Measurements from ENCODE around the gene CCDC184. TPM values are rescaled to one million over a fixed set of nuclear protein-coding genes. Genes with fewer than 3 reads are reported as not detected.
A peak's percentile ranks its signal among the peaks of the same experiment; 100 is the strongest.

CCDC184 gene
- total and polyA plus RNA-seq, 5 donors, result 0.57 to 1.1 (median 0.76) TPM

- no peak overlapping the region for H3K4me3 ChIP-seq (ENCODE audit: low read length)
- H3K27me3 ChIP-seq (ENCODE audit: control insufficient read depth, insufficient read depth), result no peaks in the 10 kb centered on the region
- H3K27ac ChIP-seq (ENCODE audit: low read length), result no peak overlapping the region
- no peak for DNase-seq
- intact Hi-C loops (cut with DNase I), result loop anchor here in 1 of 4 donors (10.0 kb wide), 1 partner anchor 152 kb away; no protein-coding TSS in a partner anchor
- no peaks in the 10 kb centered on the region for H3K4me1 ChIP-seq (ENCODE audit: control insufficient read depth, insufficient read depth, low read length)
- 66% methylated on average over 1 of the region's 1 CpG for WGBS
- no peak for ATAC-seq
- no peaks in the 10 kb centered on the region for H3K9me3 ChIP-seq (ENCODE audit: control insufficient read depth, low read length)
Measured at GRCh38 chr12:48192861-48193260, 9.4 kb downstream of the CCDC184 start.

- 63% methylated on average over 2 of the region's 2 CpGs for WGBS
- ATAC-seq (no peak), DNase-seq (no peak)
- Histone ChIP-seq H3K4me3 (ENCODE audit: low read length) (no peak overlapping the region), H3K27me3 (ENCODE audit: control insufficient read depth, insufficient read depth) (no peaks in the 10 kb centered on the region), H3K27ac (ENCODE audit: low read length) (no peak overlapping the region), H3K9me3 (ENCODE audit: control insufficient read depth, low read length) (no peaks in the 10 kb centered on the region), H3K4me1 (ENCODE audit: control insufficient read depth, insufficient read depth, low read length) (no peaks in the 10 kb centered on the region)
- intact Hi-C loops (cut with DNase I), result loop anchor here in 1 of 4 donors (10.0 kb wide), 1 partner anchor 151 kb away; no protein-coding TSS in a partner anchor
Measured at GRCh38 chr12:48193623-48194022, 10.2 kb downstream of the CCDC184 start.

- Histone ChIP-seq H3K9me3 (ENCODE audit: control insufficient read depth, low read length) (no peaks in the 10 kb centered on the region), H3K4me1 (ENCODE audit: control insufficient read depth, insufficient read depth, low read length) (peaks cover 4% of the 10 kb centered on the region), H3K27me3 (ENCODE audit: control insufficient read depth, insufficient read depth) (no peaks in the 10 kb centered on the region), H3K4me3 (ENCODE audit: low read length) (no peak overlapping the region), H3K27ac (ENCODE audit: low read length) (no peak overlapping the region)
- 45% methylated on average over 1 of the region's 1 CpG for WGBS
- intact Hi-C loops (cut with DNase I), result loop anchor here in 1 of 4 donors (10.0 kb wide), 1 partner anchor 150 kb away; no protein-coding TSS in a partner anchor
- ATAC-seq, result no peak
- DNase-seq, result no peak
Measured at GRCh38 chr12:48194799-48195201, 11.4 kb downstream of the CCDC184 start.

GRCh38 chr12:48197549-48197970 is 14.1 kb downstream of the CCDC184 start:
- under 1% methylated on average over 10 of the region's 10 CpGs for WGBS
- intact Hi-C loops (cut with DNase I), result loop anchor here in 1 of 4 donors (10.0 kb wide), 1 partner anchor 147 kb away; no protein-coding TSS in a partner anchor
- DNase-seq (no peak), ATAC-seq (peak; percentile 46 to 61)
- Histone ChIP-seq H3K9me3 (ENCODE audit: control insufficient read depth, low read length) (no peaks in the 10 kb centered on the region), H3K27ac (ENCODE audit: low read length) (peak overlapping the region; percentile 100), H3K27me3 (ENCODE audit: control insufficient read depth, insufficient read depth) (no peaks in the 10 kb centered on the region), H3K4me3 (ENCODE audit: low read length) (peak overlapping the region; percentile 97), H3K4me1 (ENCODE audit: control insufficient read depth, insufficient read depth, low read length) (peaks cover 4% of the 10 kb centered on the region)

GRCh38 chr12:48197971-48198671 is 14.7 kb downstream of the CCDC184 start:
- Histone ChIP-seq H3K4me3 (ENCODE audit: low read length) (peak overlapping the region; percentile 97), H3K9me3 (ENCODE audit: control insufficient read depth, low read length) (no peaks in the 10 kb centered on the region), H3K27ac (ENCODE audit: low read length) (peak overlapping the region; percentile 100), H3K27me3 (ENCODE audit: control insufficient read depth, insufficient read depth) (no peaks in the 10 kb centered on the region), H3K4me1 (ENCODE audit: control insufficient read depth, insufficient read depth, low read length) (peaks cover 4% of the 10 kb centered on the region)
- DNase-seq, result peak; percentile 98 to 99 (median 99)
- peak; percentile 99 for ATAC-seq
- intact Hi-C loops (cut with DNase I), result loop anchor here in 1 of 4 donors (10.0 kb wide), 1 partner anchor 147 kb away; no protein-coding TSS in a partner anchor
- WGBS, result under 1% methylated on average over 39 of the region's 39 CpGs

GRCh38 chr12:48198672-48198971 is 15.2 kb downstream of the CCDC184 start:
- Histone ChIP-seq H3K27me3 (ENCODE audit: control insufficient read depth, insufficient read depth) (no peaks in the 10 kb centered on the region), H3K4me3 (ENCODE audit: low read length) (peak overlapping the region; percentile 97), H3K27ac (ENCODE audit: low read length) (peak overlapping the region; percentile 100), H3K4me1 (ENCODE audit: control insufficient read depth, insufficient read depth, low read length) (peaks cover 4% of the 10 kb centered on the region), H3K9me3 (ENCODE audit: control insufficient read depth, low read length) (no peaks in the 10 kb centered on the region)
- intact Hi-C loops (cut with DNase I), result loop anchor here in 1 of 4 donors (10.0 kb wide), 1 partner anchor 146 kb away; no protein-coding TSS in a partner anchor
- peak; percentile 64 to 66 for ATAC-seq
- DNase-seq, result peak; percentile 59 to 81 (median 79)
- WGBS, result 7% methylated on average over 26 of the region's 26 CpGs

- Histone ChIP-seq H3K4me3 (ENCODE audit: low read length) (peak overlapping the region; percentile 97), H3K9me3 (ENCODE audit: control insufficient read depth, low read length) (no peaks in the 10 kb centered on the region), H3K27ac (ENCODE audit: low read length) (peak overlapping the region; percentile 100), H3K27me3 (ENCODE audit: control insufficient read depth, insufficient read depth) (no peaks in the 10 kb centered on the region), H3K4me1 (ENCODE audit: control insufficient read depth, insufficient read depth, low read length) (peaks cover 4% of the 10 kb centered on the region)
- peak in 1 of 3 donors; percentile 45 for DNase-seq
- intact Hi-C loops (cut with DNase I), result loop anchor here in 1 of 4 donors (10.0 kb wide), 1 partner anchor 146 kb away; no protein-coding TSS in a partner anchor
- WGBS, result 57% methylated on average over 10 of the region's 10 CpGs
- no peak for ATAC-seq
Measured at GRCh38 chr12:48198985-48199384, 15.5 kb downstream of the CCDC184 start.

GRCh38 chr12:48199774-48200221 is 16.4 kb downstream of the CCDC184 start:
- intact Hi-C loops (cut with DNase I), result loop anchor here in 1 of 4 donors (10.0 kb wide), 1 partner anchor 145 kb away; no protein-coding TSS in a partner anchor
- Histone ChIP-seq H3K4me3 (ENCODE audit: low read length) (no peak overlapping the region), H3K9me3 (ENCODE audit: control insufficient read depth, low read length) (no peaks in the 10 kb centered on the region), H3K4me1 (ENCODE audit: control insufficient read depth, insufficient read depth, low read length) (peaks cover 4% of the 10 kb centered on the region), H3K27ac (ENCODE audit: low read length) (peak overlapping the region; percentile 67), H3K27me3 (ENCODE audit: control insufficient read depth, insufficient read depth) (no peaks in the 10 kb centered on the region)
- DNase-seq (no peak), ATAC-seq (no peak)
- 48% methylated on average over 3 of the region's 3 CpGs for WGBS

GRCh38 chr12:48201091-48201490 is 17.6 kb downstream of the CCDC184 start:
- intact Hi-C loops (cut with DNase I), result no loop called here
- H3K27ac ChIP-seq (ENCODE audit: low read length), result no peak overlapping the region

GRCh38 chr12:48201516-48201915 is 18.1 kb downstream of the CCDC184 start:
- 91% methylated on average over 3 of the region's 3 CpGs for WGBS
- ATAC-seq (no peak), DNase-seq (no peak)
- H3K27me3 ChIP-seq (ENCODE audit: control insufficient read depth, insufficient read depth), result no peaks in the 10 kb centered on the region
- no peak overlapping the region for H3K27ac ChIP-seq (ENCODE audit: low read length)
- H3K9me3 ChIP-seq (ENCODE audit: control insufficient read depth, low read length), result no peaks in the 10 kb centered on the region
- H3K4me1 ChIP-seq (ENCODE audit: control insufficient read depth, insufficient read depth, low read length), result peaks cover 4% of the 10 kb centered on the region
- H3K4me3 ChIP-seq (ENCODE audit: low read length), result no peak overlapping the region
- intact Hi-C loops (cut with DNase I), result no loop called here

More at GRCh38 chr12:48201091-48201490, 17.6 kb downstream of the CCDC184 start:
- H3K9me3 ChIP-seq (ENCODE audit: control insufficient read depth, low read length), result no peaks in the 10 kb centered on the region
- WGBS, result 81% methylated on average over 3 of the region's 3 CpGs
- H3K4me3 ChIP-seq (ENCODE audit: low read length), result no peak overlapping the region
- ATAC-seq (no peak), DNase-seq (no peak)
- peaks cover 4% of the 10 kb centered on the region for H3K4me1 ChIP-seq (ENCODE audit: control insufficient read depth, insufficient read depth, low read length)
- H3K27me3 ChIP-seq (ENCODE audit: control insufficient read depth, insufficient read depth), result no peaks in the 10 kb centered on the region

GRCh38 chr12:48202766-48203165 is 19.3 kb downstream of the CCDC184 start:
- intact Hi-C loops (cut with DNase I), result no loop called here
- H3K4me1 ChIP-seq (ENCODE audit: control insufficient read depth, insufficient read depth, low read length), result peaks cover 4% of the 10 kb centered on the region
- ATAC-seq (no peak), DNase-seq (no peak)
- H3K27ac ChIP-seq (ENCODE audit: low read length), result no peak overlapping the region
- no peaks in the 10 kb centered on the region for H3K27me3 ChIP-seq (ENCODE audit: control insufficient read depth, insufficient read depth)
- 89% methylated on average over 8 of the region's 8 CpGs for WGBS
- H3K4me3 ChIP-seq (ENCODE audit: low read length), result no peak overlapping the region
- H3K9me3 ChIP-seq (ENCODE audit: control insufficient read depth, low read length), result no peaks in the 10 kb centered on the region
